Measurements from ENCODE around the gene EHD1.

- TF ChIP-seq CTCF (IDR thresholded peaks at IDR 0.05; ENCODE audit: control extremely low read depth in 1 of 3, insufficient read depth in 1 of 3, low read depth in 1 of 3, low read length in 3 of 3) (peak in 2 of 3 experiments; percentile 81 to 92; a peak in 3 of 4 replicates), KDM4A (IDR thresholded peaks at IDR 0.05; ENCODE audit: low read depth, low read length, severe bottlenecking) (no peak), JUND (IDR thresholded peaks at IDR 0.05; ENCODE audit: low read length) (no peak), SP1 (IDR thresholded peaks at IDR 0.05; ENCODE audit: low read depth, low read length) (no peak), PHF8 (conservative IDR thresholded peaks at IDR 0.05; ENCODE audit: low read depth, low read length) (no peak), EZH2 (IDR thresholded peaks at IDR 0.05; ENCODE audit: low read depth, low read length, severe bottlenecking) (no peak), JUN (IDR thresholded peaks at IDR 0.05; ENCODE audit: low read depth, low read length) (no peak)
Measured at GRCh38 chr11:64887757-64888405, 9.5 kb upstream of the EHD1 start.
